ENCODE data around the gene SLK. TPM values are rescaled to one million over a fixed set of nuclear protein-coding genes. Genes with fewer than 3 reads are reported as not detected.

SLK gene
- 19.3 and 26.8 TPM in 2 replicates for total RNA-seq

DNA sequence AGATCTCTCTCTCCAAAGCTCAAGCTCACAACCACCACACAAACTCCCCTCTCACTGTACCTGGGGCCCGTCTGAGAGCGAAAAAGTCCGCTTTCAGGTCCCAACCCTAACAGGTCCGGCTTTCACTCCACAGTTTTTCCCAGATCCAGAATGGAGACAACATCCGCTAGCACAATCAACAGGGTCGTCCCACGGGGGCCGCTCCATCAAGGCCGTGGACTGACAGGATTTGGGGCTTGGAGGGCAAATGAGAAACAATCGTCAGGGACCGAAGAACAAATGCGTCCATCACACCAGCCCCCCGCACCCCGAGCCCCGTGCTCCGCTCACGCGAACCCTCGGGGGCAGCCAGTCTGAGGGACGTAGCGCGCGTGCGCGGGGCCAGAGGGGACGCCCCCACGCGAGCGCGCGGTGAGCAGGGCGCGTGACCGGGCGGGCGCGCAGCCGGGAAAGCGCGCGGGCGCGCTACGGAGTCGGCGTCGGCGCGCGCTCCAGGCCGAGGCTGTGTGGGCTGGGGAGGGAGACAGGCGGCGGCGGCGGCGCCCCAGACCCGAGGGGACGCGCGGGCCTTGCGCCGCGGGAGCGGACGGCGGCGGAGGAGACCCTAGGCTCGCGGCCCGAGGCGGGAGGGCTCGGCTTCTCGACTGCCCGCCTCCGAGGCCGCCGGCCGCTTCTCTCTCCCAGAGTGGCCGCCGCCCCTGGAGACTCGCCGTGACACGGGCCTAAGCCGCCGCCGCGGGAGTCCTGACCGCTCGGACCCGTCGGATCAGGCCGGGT, at the start of gene SLK:
Gene SLK, plus strand, starts transcription at position 470 of the 777 bp plus-strand sequence. CDS start 606 bp downstream, outside the sequence.

DNA sequence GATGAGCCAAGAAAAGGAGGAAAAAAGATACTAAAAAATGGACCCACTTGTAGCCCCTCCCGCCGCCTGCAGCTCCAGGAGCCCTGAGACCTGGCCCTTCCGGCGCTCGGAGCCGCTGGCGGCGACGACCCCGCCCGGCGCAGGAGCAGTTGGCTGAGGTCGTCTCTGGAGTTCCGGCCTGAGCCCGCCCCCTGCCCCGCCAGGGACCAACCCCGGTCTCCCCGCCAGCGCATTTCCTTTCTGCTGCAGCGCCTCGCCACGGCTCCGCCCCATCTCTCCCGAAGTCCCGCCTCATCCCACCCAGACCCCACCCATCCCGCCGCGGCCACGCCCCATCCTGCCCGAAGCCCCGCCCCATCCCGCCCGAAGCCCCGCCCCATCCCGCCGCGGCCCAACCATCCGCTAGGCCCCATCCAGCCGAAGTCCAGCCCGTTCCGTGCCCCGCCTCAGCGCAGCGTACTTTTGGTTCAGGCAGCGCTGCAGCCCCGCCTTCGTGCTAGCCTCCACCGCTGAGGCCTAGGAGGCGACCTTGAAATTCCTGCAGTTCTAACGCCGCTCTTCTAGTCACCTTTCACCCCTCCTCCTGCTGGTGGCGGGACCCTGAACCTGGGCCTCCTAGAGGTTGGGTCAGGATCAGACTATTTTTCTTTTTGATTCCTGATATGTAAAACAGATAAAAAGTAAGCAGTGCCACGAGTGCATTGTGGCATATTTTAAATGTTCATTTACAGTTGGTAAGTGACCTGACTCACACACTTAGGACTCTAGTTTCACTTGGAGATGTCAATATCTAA, 48.7 kb upstream of the SLK start, which contains the start of gene STN1:
Gene STN1, minus strand, starts transcription at position 132 of the 794 bp plus-strand sequence. CDS start 590 bp downstream, outside the sequence.

Other genes starting within 250 kb of the SLK start
- gene SH3PXD2A, start 111.6 kb upstream of the SLK start, total RNA-seq: 13.0 and 16.7 TPM in 2 replicates
- gene STN1, start 49.0 kb upstream of the SLK start, total RNA-seq: 42.2 and 51.9 TPM in 2 replicates
- not detected in 2 replicates for gene COL17A1, start 118.7 kb downstream of the SLK start, total RNA-seq
- gene SFR1, start 155.0 kb downstream of the SLK start, total RNA-seq: 11.0 and 12.1 TPM in 2 replicates

All from myometrial cell (primary cell).